SK-N-SH (cell line): ENCODE data around the gene FLT4. TPM values are rescaled to one million over a fixed set of nuclear protein-coding genes. Genes with fewer than 3 reads are reported as not detected.

Source experiments
- CTCF ChIA-PET: fragments of 300-600, 350-600 bp; formaldehyde crosslinking; extraction: SDS; loops from one replicate; lab custom pipeline; 2021; lab: Yijun Ruan, JAX
- POLR2A ChIA-PET: fragments of 350-600 bp; sonication (Branson Sonifier 250); formaldehyde crosslinking; extraction: SDS; loops from one replicate; lab custom pipeline; 2020; ENCODE audit warnings: antibody characterized with exemption, inconsistent platforms; lab: Yijun Ruan, JAX
- DNase-seq: peaks from one replicate; pipeline ENCODE4 v3.0.0; 2012
- H2AFZ ChIP-seq: fragments of 200-600 bp; sonication (generic); 2 replicates; pipeline ENCODE4 v1.8.1; 2016; ENCODE audit warnings: antibody characterized with exemption, mild to moderate bottlenecking, low read depth
- H3F3A ChIP-seq: fragments of 200-600 bp; sonication (generic); replicated peaks from 2 replicates; pipeline ENCODE3; 2016; ENCODE audit warnings: antibody characterized with exemption, mild to moderate bottlenecking; ENCODE audit not compliant: insufficient read depth
- H3K27ac ChIP-seq, 2 experiments: fragments of 200-500 bp in 1 of 2; fragments of 200-600 bp in 1 of 2; sonication (Bioruptor generic) in 1 of 2; sonication (generic), shearing (Covaris generic) in 1 of 2; 2 replicates each; pipeline versions ENCODE4 v1.5.1 to v1.6.1; 2014 to 2016; ENCODE audit warnings: low read depth in 2 of 2, inconsistent platforms in 1 of 2, low read length in 1 of 2, mild to moderate bottlenecking in 1 of 2, mixed read lengths in 1 of 2
- H3K27me3 ChIP-seq: fragments of 200-600 bp; sonication (generic), shearing (Covaris generic); 2 replicates; pipeline ENCODE4 v1.6.1; 2016; ENCODE audit warnings: mixed run types; ENCODE audit not compliant: insufficient read depth
- H3K36me3 ChIP-seq, 2 experiments: fragments of 200-500 bp in 1 of 2; fragments of 200-600 bp in 1 of 2; sonication (Bioruptor generic) in 1 of 2; sonication (generic) in 1 of 2; replicated peaks in 1 of 2; 2 replicates each; pipeline versions ENCODE3 to v1.5.1; 2014 to 2016; ENCODE audit warnings: low read length in 1 of 2, mild to moderate bottlenecking in 1 of 2; ENCODE audit not compliant: insufficient read depth in 2 of 2, control insufficient read depth in 1 of 2
- H3K4me1 ChIP-seq, 2 experiments: fragments of 200-500 bp in 1 of 2; fragments of 200-600 bp in 1 of 2; sonication (Bioruptor generic) in 1 of 2; sonication (generic), shearing (Covaris generic) in 1 of 2; 2 replicates each; pipeline versions ENCODE4 v1.5.1 to v1.6.1; 2014 to 2016; ENCODE audit warnings: low read depth in 1 of 2, low read length in 1 of 2, mixed run types in 1 of 2; ENCODE audit not compliant: insufficient read depth in 2 of 2, control insufficient read depth in 1 of 2
- H3K4me2 ChIP-seq: fragments of 200-600 bp; sonication (generic), shearing (Covaris generic); 2 replicates; pipeline ENCODE4 v1.6.1; 2017; ENCODE audit warnings: mixed run types
- H3K4me3 ChIP-seq, 2 experiments: fragments of 200-500 bp in 1 of 2; fragments of 200-600 bp in 1 of 2; sonication (Bioruptor generic) in 1 of 2; sonication (generic), shearing (Covaris generic) in 1 of 2; 2 replicates each; pipeline versions ENCODE4 v1.5.1 to v1.8.1; 2014 to 2016; ENCODE audit warnings: low read depth in 2 of 2, inconsistent platforms in 1 of 2, low read length in 1 of 2, mild to moderate bottlenecking in 1 of 2, mixed read lengths in 1 of 2, moderate library complexity in 1 of 2
- H3K79me2 ChIP-seq: fragments of 200-600 bp; sonication (generic); 2 replicates; pipeline ENCODE4 v1.8.1; 2017; ENCODE audit warnings: mild to moderate bottlenecking; ENCODE audit not compliant: insufficient read depth
- H3K9ac ChIP-seq: fragments of 200-600 bp; sonication (generic); 2 replicates; pipeline ENCODE4 v1.6.1; 2017; ENCODE audit warnings: mixed run types
- H3K9me2 ChIP-seq: fragments of 200-600 bp; sonication (generic); 2 replicates; pipeline ENCODE4 v1.6.1; 2017; ENCODE audit warnings: mixed run types
- H3K9me3 ChIP-seq: fragments of 200-600 bp; sonication (generic); 2 replicates; pipeline ENCODE4 v1.6.1; 2017; ENCODE audit warnings: mixed run types, mild to moderate bottlenecking, moderate library complexity
- H4K20me1 ChIP-seq: fragments of 200-600 bp; sonication (generic); 2 replicates; pipeline ENCODE4 v1.6.1; 2017; ENCODE audit warnings: mild to moderate bottlenecking, mixed run types; ENCODE audit not compliant: insufficient read depth
- ELF1 ChIP-seq: IDR thresholded peaks from 2 replicates; pipeline ENCODE4 v1.4.0; 2012
- FOSL2 ChIP-seq: IDR thresholded peaks from 2 replicates; pipeline ENCODE4 v1.4.0; 2012; ENCODE audit warnings: low read depth, mild to moderate bottlenecking, moderate library complexity, borderline replicate concordance
- FOXJ3 ChIP-seq: sonication (generic); formaldehyde crosslinking; IDR thresholded peaks from 2 replicates; pipeline ENCODE4 v1.5.1; 2020; ENCODE audit warnings: mild to moderate bottlenecking, missing genetic modification reagents
- GABPA ChIP-seq: IDR thresholded peaks from 2 replicates; pipeline ENCODE4 v1.4.0; 2012; ENCODE audit warnings: low read depth, mild to moderate bottlenecking
- IRF3 ChIP-seq: fragments of 150-350 bp; IDR thresholded peaks from 2 replicates; pipeline ENCODE4 v1.6.1; 2016; ENCODE audit warnings: mild to moderate bottlenecking, low read depth, low read length
- JUND ChIP-seq: IDR thresholded peaks from 2 replicates; pipeline ENCODE4 v1.4.0; 2012
- MAX ChIP-seq: IDR thresholded peaks from 2 replicates; pipeline ENCODE4 v1.4.0; 2012; ENCODE audit warnings: low read depth
- MXI1 ChIP-seq: IDR thresholded peaks from 2 replicates; pipeline ENCODE4 v1.6.1; 2012; ENCODE audit warnings: mild to moderate bottlenecking, low read depth, low read length, improper control_type of control experiment
- NFIC ChIP-seq: IDR thresholded peaks from 2 replicates; pipeline ENCODE4 v1.4.0; 2012; ENCODE audit warnings: borderline replicate concordance
- NRF1 ChIP-seq: IDR thresholded peaks from 2 replicates; pipeline ENCODE4 v1.6.1; 2012; ENCODE audit warnings: low read depth, mild to moderate bottlenecking, low read length
- RAD21 ChIP-seq: IDR thresholded peaks from 2 replicates; pipeline ENCODE4 v1.6.1; 2012; ENCODE audit warnings: mild to moderate bottlenecking, low read length
- RCOR1 ChIP-seq: fragments of 150-350 bp; IDR thresholded peaks from 2 replicates; pipeline ENCODE4 v1.6.1; 2017; ENCODE audit warnings: antibody characterized with exemption, low read length
- SMC3 ChIP-seq: IDR thresholded peaks from 2 replicates; pipeline ENCODE4 v1.6.1; 2012; ENCODE audit warnings: low read depth, low read length, improper control_type of control experiment
- TAF1 ChIP-seq: IDR thresholded peaks from 2 replicates; pipeline ENCODE4 v1.6.1; 2012; ENCODE audit warnings: low read depth, mild to moderate bottlenecking, low read length, moderate library complexity, borderline replicate concordance
- TCF12 ChIP-seq: IDR thresholded peaks from 2 replicates; pipeline ENCODE4 v1.4.0; 2012
- TEAD4 ChIP-seq: IDR thresholded peaks from 2 replicates; pipeline ENCODE4 v1.4.0; 2012; ENCODE audit warnings: mild to moderate bottlenecking, borderline replicate concordance; ENCODE audit not compliant: insufficient read depth
- USF1 ChIP-seq: IDR thresholded peaks from 2 replicates; pipeline ENCODE4 v1.4.0; 2012; ENCODE audit warnings: low read depth, borderline replicate concordance
- ZBTB33 ChIP-seq: IDR thresholded peaks from 2 replicates; pipeline ENCODE4 v1.4.0; 2012; ENCODE audit warnings: low read depth, borderline replicate concordance
- WGBS: methylation state at CpG from one replicate; pipeline ENCODE4 v1.1.6; 2017; ENCODE audit warnings: low lambda C conversion rate; 5-methylcytosine and 5-hydroxymethylcytosine counted together
- polyA plus RNA-seq, 3 experiments: library from polyadenylated mRNA; depleted of rRNA; stranded (reverse); fragments of >200 nt; gene quantifications; 2 replicates each; pipeline ENCODE4 v1.2.3, GENCODE V29; 2012
- TF ChIP-seq, protein P1 (sequence below): fragments of 150-350 bp; IDR thresholded peaks from 2 replicates; pipeline ENCODE4 v1.6.1; 2017; ENCODE audit warnings: antibody characterized with exemption, low read length, low read depth, borderline replicate concordance

FLT4 gene
- polyA plus RNA-seq, 1 of the 3 experiments (the other 2 are of a cell fraction) = 0.05 TPM

- TF ChIP-seq FOXJ3 (CRISPR knock-in tag) = no peak
- no peak for TF ChIP-seq NRF1
- TF ChIP-seq FOSL2 = no peak
- TF ChIP-seq NFIC = no peak
These were observed 41.2 kb upstream of the FLT4 start (continued) for GRCh38 chr5:180690562-180690961.

GRCh38 chr5:180689775-180690174 lies 40.4 kb upstream of the FLT4 start:
- Histone ChIP-seq H3K36me3 (no peaks in the 10 kb centered on the region), H3K79me2 (no peaks in the 10 kb centered on the region), H4K20me1 (no peaks in the 10 kb centered on the region), H3F3A (no peaks in the 10 kb centered on the region), H3K4me2 (no peak overlapping the region), H3K27ac (no peak overlapping the region), H3K9ac (no peak overlapping the region), H3K9me2 (no peaks in the 10 kb centered on the region), H2AFZ (no peak overlapping the region), H3K4me3 (no peak overlapping the region), H3K9me3 (no peaks in the 10 kb centered on the region), H3K4me1 (no peaks in the 10 kb centered on the region), H3K27me3 (peaks cover 48% of the 10 kb centered on the region; the same call in 1 of the 2 replicates)
- ChIA-PET POLR2A (no interaction called here), CTCF (interaction anchor here (1.2 kb wide), 1 partner anchor 29 kb away, joined by 4 read pairs; no protein-coding TSS in a partner anchor)
- no peak for TF ChIP-seq RAD21
- no peak for TF ChIP-seq NRF1
- no peak for TF ChIP-seq MXI1
- no peak for TF ChIP-seq ELF1
- no peak for TF ChIP-seq TCF12
- TF ChIP-seq SMC3 = no peak
- TF ChIP-seq MAX = no peak
- TF ChIP-seq ZBTB33 = no peak
- TF ChIP-seq RCOR1 = no peak
- no peak for TF ChIP-seq TEAD4
- no peak for DNase-seq
- 12% methylated on average over 7 of the region's 7 CpGs for WGBS

DNA sequence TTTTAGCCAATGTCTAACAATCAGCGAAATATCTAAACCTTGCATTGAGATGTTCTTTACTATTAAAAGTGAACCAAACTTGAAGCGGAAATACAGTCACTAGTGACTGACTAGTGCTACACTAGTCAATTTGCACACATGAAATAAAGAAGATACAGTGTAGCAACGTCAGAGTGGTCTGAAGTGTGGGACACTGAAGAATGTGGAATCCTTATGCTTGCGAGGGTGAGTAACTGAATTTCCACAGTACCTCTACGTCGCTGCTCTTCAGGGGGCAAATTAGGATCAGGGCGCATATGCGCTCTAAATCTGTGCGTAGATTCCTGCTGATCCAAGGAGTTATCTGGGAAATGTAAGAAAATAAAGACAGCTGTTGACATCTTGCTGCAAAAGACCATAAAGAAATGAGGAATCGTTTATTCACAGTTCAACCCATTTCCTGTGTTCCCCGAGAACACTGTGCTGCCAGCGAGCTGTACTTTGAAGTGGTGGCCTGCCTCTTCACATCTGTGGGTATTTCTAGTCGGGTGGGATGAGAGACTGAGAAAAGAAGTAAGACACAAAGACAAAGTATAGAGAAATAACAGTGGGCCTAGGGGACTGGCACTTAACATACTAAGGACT lies 39.8 kb upstream of the FLT4 start:
- CTCF ChIA-PET = interaction anchor here (1.2 to 1.4 kb wide), 2 partner anchors 29 kb away, joined by 4 read pairs; no protein-coding TSS in a partner anchor
- peaks cover 54% of the 10 kb centered on the region; the same call in 1 of the 2 replicates for H3K27me3 ChIP-seq
- no peak overlapping the region for H2AFZ ChIP-seq
- DNase-seq = no peak
- H3K79me2 ChIP-seq = no peaks in the 10 kb centered on the region
- WGBS = 29% methylated on average over 13 of the region's 13 CpGs
- H3K9me2 ChIP-seq = no peaks in the 10 kb centered on the region
- no peaks in the 10 kb centered on the region for H3K9me3 ChIP-seq
- H3K36me3 ChIP-seq = no peaks in the 10 kb centered on the region
- H3K4me2 ChIP-seq = no peak overlapping the region
- POLR2A ChIA-PET = no interaction called here
- no peaks in the 10 kb centered on the region for H3K4me1 ChIP-seq
- no peak overlapping the region for H3K4me3 ChIP-seq
- no peak overlapping the region for H3K9ac ChIP-seq
- no peak overlapping the region for H3K27ac ChIP-seq
- H4K20me1 ChIP-seq = no peaks in the 10 kb centered on the region
- no peaks in the 10 kb centered on the region for H3F3A ChIP-seq
- no peak for TF ChIP-seq IRF3
- no peak for TF ChIP-seq ZBTB33
- TF ChIP-seq, protein P1, sequence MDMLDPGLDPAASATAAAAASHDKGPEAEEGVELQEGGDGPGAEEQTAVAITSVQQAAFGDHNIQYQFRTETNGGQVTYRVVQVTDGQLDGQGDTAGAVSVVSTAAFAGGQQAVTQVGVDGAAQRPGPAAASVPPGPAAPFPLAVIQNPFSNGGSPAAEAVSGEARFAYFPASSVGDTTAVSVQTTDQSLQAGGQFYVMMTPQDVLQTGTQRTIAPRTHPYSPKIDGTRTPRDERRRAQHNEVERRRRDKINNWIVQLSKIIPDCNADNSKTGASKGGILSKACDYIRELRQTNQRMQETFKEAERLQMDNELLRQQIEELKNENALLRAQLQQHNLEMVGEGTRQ = no peak
- no peak for TF ChIP-seq USF1
- TF ChIP-seq JUND = no peak
- TF ChIP-seq TAF1 = no peak
- no peak for TF ChIP-seq GABPA
- no peak for TF ChIP-seq MXI1
